Neural progenitor cell (in vitro differentiated cells): Measurements from ENCODE around the gene GOLGA1. TPM values are rescaled to one million over a fixed set of nuclear protein-coding genes. Genes with fewer than 3 reads are reported as not detected.
A peak's percentile ranks its signal among the peaks of the same experiment; 100 is the strongest.

Experiments
- DNase-seq: peaks from one replicate; pipeline ENCODE4 v3.0.0-alpha.2; 2016; ENCODE audit warnings: low spot score
- H2AFZ ChIP-seq: fragments of 200-600 bp; sonication (generic); replicated peaks from 2 replicates; pipeline ENCODE4 v1.6.1; 2016; ENCODE audit warnings: antibody characterized with exemption
- H3F3A ChIP-seq: fragments of 200-600 bp; sonication (generic); 2 replicates; pipeline ENCODE4 v1.6.1; 2016; ENCODE audit warnings: antibody characterized with exemption, low read depth
- H3K27ac ChIP-seq: fragments of 200-600 bp; sonication (generic); 2 replicates; pipeline ENCODE4 v1.5.1; 2016; ENCODE audit warnings: mild to moderate bottlenecking
- H3K27me3 ChIP-seq: fragments of 200-600 bp; sonication (generic); 2 replicates; pipeline ENCODE4 v1.6.1; 2016; ENCODE audit warnings: mild to moderate bottlenecking, moderate library complexity
- H3K36me3 ChIP-seq: fragments of 200-600 bp; sonication (generic); 2 replicates; pipeline ENCODE4 v1.5.1; 2016
- H3K4me1 ChIP-seq: fragments of 200-600 bp; sonication (generic); 2 replicates; pipeline ENCODE4 v1.6.1; 2016; ENCODE audit warnings: mixed run types
- H3K4me2 ChIP-seq: fragments of 200-600 bp; sonication (generic); 2 replicates; pipeline ENCODE4 v1.6.1; 2016
- H3K4me3 ChIP-seq: fragments of 200-600 bp; sonication (generic); 2 replicates; pipeline ENCODE4 v1.5.1; 2016
- H3K79me2 ChIP-seq: fragments of 200-600 bp; sonication (generic); 2 replicates; pipeline ENCODE4 v1.6.1; 2016; ENCODE audit warnings: low read depth
- H3K9ac ChIP-seq: fragments of 200-600 bp; sonication (generic); 2 replicates; pipeline ENCODE4 v1.6.1; 2016
- H3K9me3 ChIP-seq: fragments of 200-600 bp; sonication (generic); 2 replicates; pipeline ENCODE4 v1.5.1; 2016; ENCODE audit warnings: low read depth
- H4K20me1 ChIP-seq: fragments of 200-600 bp; sonication (generic); 2 replicates; pipeline ENCODE4 v1.6.1; 2016; ENCODE audit warnings: low read depth
- H3K27ac Mint-ChIP-seq: 3 replicates; pipeline ENCODE4 v1.8.0; 2021; ENCODE audit warnings: mixed read lengths
- H3K27me3 Mint-ChIP-seq: 2 replicates; pipeline ENCODE4 v1.8.0; 2022; ENCODE audit warnings: low read depth, mild to moderate bottlenecking, inconsistent platforms, moderate library complexity, mixed read lengths; ENCODE audit not compliant: insufficient read depth
- H3K36me3 Mint-ChIP-seq: 3 replicates; pipeline ENCODE4 v1.8.0; 2021; ENCODE audit warnings: mixed read lengths
- H3K4me1 Mint-ChIP-seq: 3 replicates; pipeline ENCODE4 v1.8.0; 2021; ENCODE audit warnings: mixed read lengths
- H3K4me3 Mint-ChIP-seq: 3 replicates; pipeline ENCODE4 v1.8.0; 2021; ENCODE audit warnings: mild to moderate bottlenecking, moderate library complexity, mixed read lengths
- H3K9me3 Mint-ChIP-seq: 3 replicates; pipeline ENCODE4 v1.8.0; 2020; ENCODE audit warnings: mixed read lengths
- EZH2 ChIP-seq: fragments of 200-600 bp; sonication (generic); IDR thresholded peaks from 2 replicates; pipeline ENCODE4 v1.6.1; 2017; ENCODE audit warnings: antibody characterized with exemption, mild to moderate bottlenecking, moderate library complexity
- EZH2phosphoT487 ChIP-seq: fragments of 200-600 bp; sonication (generic); IDR thresholded peaks from 2 replicates; pipeline ENCODE4 v1.6.1; 2017; ENCODE audit warnings: antibody characterized with exemption
- total RNA-seq: library from RNA; depleted of rRNA; stranded (reverse); fragments of >200 nt; gene quantifications from 2 replicates; pipeline ENCODE4 v1.2.3, GENCODE V29; 2015; ENCODE audit warnings: low replicate concordance
- TF ChIP-seq, protein P1 (sequence below): fragments of 200-600 bp; sonication (generic); IDR thresholded peaks from 2 replicates; pipeline ENCODE4 v1.5.1; 2017; ENCODE audit warnings: antibody characterized with exemption, mild to moderate bottlenecking

Gene GOLGA1
- total RNA-seq, 1 donor from 2014 or later: 17.8 TPM

GRCh38 chr9:124857533-124858162, 83.2 kb downstream of the GOLGA1 start:
- Histone ChIP-seq H3K4me1 (peaks cover 14% of the 10 kb centered on the region), H3K9ac (no peak overlapping the region), H3K27me3 (no peaks in the 10 kb centered on the region), H3K27ac (no peak overlapping the region), H3K4me3 (no peak overlapping the region), H3K4me2 (no peak overlapping the region), H2AFZ (no peak overlapping the region), H3K79me2 (peaks cover 41% of the 10 kb centered on the region), H3K36me3 (no peaks in the 10 kb centered on the region), H4K20me1 (peaks cover 61% of the 10 kb centered on the region), H3K9me3 (no peaks in the 10 kb centered on the region), H3F3A (peaks cover 71% of the 10 kb centered on the region)
- DNase-seq: no peak
- Mint-ChIP-seq H3K27me3 (peaks cover 7% of the 10 kb centered on the region), H3K4me1 (peaks cover 26% of the 10 kb centered on the region), H3K4me3 (no peak overlapping the region), H3K9me3 (no peaks in the 10 kb centered on the region), H3K27ac (no peak overlapping the region), H3K36me3 (peaks cover 8% of the 10 kb centered on the region)
- no peak for TF ChIP-seq EZH2phosphoT487
- TF ChIP-seq, protein P1, sequence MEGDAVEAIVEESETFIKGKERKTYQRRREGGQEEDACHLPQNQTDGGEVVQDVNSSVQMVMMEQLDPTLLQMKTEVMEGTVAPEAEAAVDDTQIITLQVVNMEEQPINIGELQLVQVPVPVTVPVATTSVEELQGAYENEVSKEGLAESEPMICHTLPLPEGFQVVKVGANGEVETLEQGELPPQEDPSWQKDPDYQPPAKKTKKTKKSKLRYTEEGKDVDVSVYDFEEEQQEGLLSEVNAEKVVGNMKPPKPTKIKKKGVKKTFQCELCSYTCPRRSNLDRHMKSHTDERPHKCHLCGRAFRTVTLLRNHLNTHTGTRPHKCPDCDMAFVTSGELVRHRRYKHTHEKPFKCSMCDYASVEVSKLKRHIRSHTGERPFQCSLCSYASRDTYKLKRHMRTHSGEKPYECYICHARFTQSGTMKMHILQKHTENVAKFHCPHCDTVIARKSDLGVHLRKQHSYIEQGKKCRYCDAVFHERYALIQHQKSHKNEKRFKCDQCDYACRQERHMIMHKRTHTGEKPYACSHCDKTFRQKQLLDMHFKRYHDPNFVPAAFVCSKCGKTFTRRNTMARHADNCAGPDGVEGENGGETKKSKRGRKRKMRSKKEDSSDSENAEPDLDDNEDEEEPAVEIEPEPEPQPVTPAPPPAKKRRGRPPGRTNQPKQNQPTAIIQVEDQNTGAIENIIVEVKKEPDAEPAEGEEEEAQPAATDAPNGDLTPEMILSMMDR: no peak
- no peak for TF ChIP-seq EZH2

DNA sequence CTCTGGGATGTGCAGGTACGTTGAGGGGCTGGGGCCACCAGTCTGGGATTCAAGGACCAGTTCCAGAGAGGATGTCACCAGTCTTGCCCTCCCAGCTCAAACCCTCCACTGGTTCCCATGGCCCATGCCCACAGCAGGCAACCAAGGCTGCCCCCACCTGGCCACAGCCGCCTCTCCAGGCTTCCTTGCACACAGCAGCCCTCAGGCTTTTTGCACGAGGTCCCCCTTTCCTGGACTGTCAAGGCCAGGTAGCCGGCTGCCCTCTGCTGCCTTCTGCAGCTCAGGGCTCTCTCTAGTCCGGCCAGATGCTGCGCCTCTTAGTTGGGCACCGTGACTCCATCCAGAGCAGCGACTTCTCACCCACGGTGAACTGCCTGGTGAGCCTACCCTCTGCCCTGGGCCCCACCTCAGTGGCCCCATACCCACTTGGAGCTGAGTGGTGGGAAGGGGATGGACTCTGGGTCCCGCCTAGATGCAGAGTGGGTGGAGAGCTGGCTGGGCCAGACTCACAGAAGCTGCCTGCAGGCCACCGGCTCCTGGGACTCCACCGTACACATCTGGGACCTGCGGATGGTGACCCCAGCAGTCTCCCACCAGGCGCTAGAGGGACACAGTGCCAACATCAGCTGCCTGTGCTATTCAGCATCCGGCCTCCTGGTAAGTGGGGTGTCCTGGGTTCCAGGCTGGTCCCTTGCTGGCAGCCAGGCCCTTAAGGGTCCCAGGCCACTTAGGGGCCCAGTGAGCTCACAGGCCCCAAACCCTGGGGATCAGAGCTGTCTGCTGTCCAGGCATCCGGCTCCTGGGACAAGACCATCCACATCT, 84.7 kb downstream of the GOLGA1 start:
- H3K27me3 Mint-ChIP-seq: peaks cover 9% of the 10 kb centered on the region
- DNase-seq: peak; percentile 68
- TF ChIP-seq, protein P1: peak; percentile 51
- no peak for TF ChIP-seq EZH2phosphoT487
- H3K9ac ChIP-seq: no peak overlapping the region
- H3K27ac ChIP-seq: peak overlapping the region; percentile 58
- H3K4me1 Mint-ChIP-seq: peaks cover 26% of the 10 kb centered on the region
- no peak overlapping the region for H3K4me3 Mint-ChIP-seq
- peaks cover 63% of the 10 kb centered on the region for H3F3A ChIP-seq
- H3K36me3 ChIP-seq: no peaks in the 10 kb centered on the region
- H3K4me1 ChIP-seq: peaks cover 14% of the 10 kb centered on the region
- no peak overlapping the region for H3K4me2 ChIP-seq
- H3K4me3 ChIP-seq: no peak overlapping the region
- H3K27ac Mint-ChIP-seq: no peak overlapping the region
- H3K9me3 Mint-ChIP-seq: no peaks in the 10 kb centered on the region
- peaks cover 56% of the 10 kb centered on the region for H4K20me1 ChIP-seq
- H3K27me3 ChIP-seq: no peaks in the 10 kb centered on the region
- H2AFZ ChIP-seq: no peak overlapping the region
- peaks cover 32% of the 10 kb centered on the region for H3K79me2 ChIP-seq
- peaks cover 8% of the 10 kb centered on the region for H3K36me3 Mint-ChIP-seq
- H3K9me3 ChIP-seq: no peaks in the 10 kb centered on the region

DNA sequence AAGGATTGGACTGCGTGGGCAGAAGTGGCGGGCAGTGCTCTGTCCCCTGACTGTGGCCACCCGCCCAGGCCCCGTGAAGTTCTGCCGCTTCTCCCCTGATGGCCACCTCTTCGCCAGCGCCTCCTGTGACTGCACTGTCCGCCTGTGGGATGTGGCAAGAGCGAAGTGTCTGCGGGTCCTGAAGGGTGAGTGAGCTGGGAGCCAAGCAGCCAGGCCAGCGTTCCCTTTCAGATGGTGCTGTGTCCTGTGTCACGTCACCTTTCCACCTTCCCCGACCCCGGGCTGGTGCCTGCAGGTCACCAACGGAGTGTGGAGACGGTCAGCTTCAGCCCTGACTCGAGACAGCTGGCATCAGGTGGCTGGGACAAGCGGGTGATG, 85.3 kb downstream of the GOLGA1 start:
- no peak overlapping the region for H3K27ac ChIP-seq
- H3K4me3 Mint-ChIP-seq: no peak overlapping the region

More for the DNA sequence above, 85.3 kb downstream of the GOLGA1 start:
- Histone ChIP-seq H3K9ac (no peak overlapping the region), H4K20me1 (peaks cover 50% of the 10 kb centered on the region), H3K4me1 (peaks cover 10% of the 10 kb centered on the region), H3K36me3 (no peaks in the 10 kb centered on the region), H3F3A (peaks cover 57% of the 10 kb centered on the region), H3K9me3 (no peaks in the 10 kb centered on the region), H3K27me3 (no peaks in the 10 kb centered on the region), H3K4me2 (no peak overlapping the region), H3K79me2 (peaks cover 26% of the 10 kb centered on the region), H2AFZ (no peak overlapping the region), H3K4me3 (no peak overlapping the region)
- Mint-ChIP-seq H3K9me3 (no peaks in the 10 kb centered on the region), H3K27ac (peak overlapping the region; percentile 3), H3K27me3 (peaks cover 7% of the 10 kb centered on the region), H3K36me3 (peaks cover 8% of the 10 kb centered on the region), H3K4me1 (peaks cover 23% of the 10 kb centered on the region)
- TF ChIP-seq, protein P1: no peak
- TF ChIP-seq EZH2phosphoT487: no peak
- no peak for TF ChIP-seq EZH2
- DNase-seq: no peak
